Upper lobe of left lung (tissue), 6 donors: ENCODE data around the gene TFEC. TPM values are rescaled to one million over a fixed set of nuclear protein-coding genes. Genes with fewer than 3 reads are reported as not detected.

ENCODE experiments used
- ATAC-seq, 2 donors: fragments of 200-7000 bp; cut with Tn5 transposase; one replicate each; pipeline ENCODE4 v1.9.1; 2022; ENCODE audit warnings: mild to moderate bottlenecking in 2 of 2, moderate library complexity in 2 of 2; ENCODE audit not compliant: low FRiP score in 2 of 2
- DNase-seq, 2 donors: peaks; one replicate each; pipeline ENCODE4 v3.0.0-alpha.2; 2019 to 2020
- H3K27ac ChIP-seq, 4 donors: fragments of 200-600 bp; sonication (generic); one replicate each; pipeline ENCODE4 v1.5.1; 2016 to 2019
- H3K27me3 ChIP-seq, 4 donors: fragments of 200-600 bp; sonication (generic); one replicate each; pipeline ENCODE4 v1.5.1; 2017 to 2019
- H3K36me3 ChIP-seq, 4 donors: fragments of 200-600 bp; sonication (generic); one replicate each; pipeline ENCODE4 v1.5.1; 2016 to 2019
- H3K4me1 ChIP-seq, 4 donors: fragments of 200-600 bp; sonication (generic); one replicate each; pipeline ENCODE4 v1.5.1; 2018 to 2019
- H3K4me3 ChIP-seq, 4 donors: fragments of 200-600 bp; sonication (generic); one replicate each; pipeline ENCODE4 v1.5.1; 2017 to 2019; ENCODE audit warnings: mild to moderate bottlenecking in 2 of 4, moderate library complexity in 1 of 4
- H3K9me3 ChIP-seq, 4 donors: fragments of 200-600 bp; sonication (generic); one replicate each; pipeline ENCODE4 v1.5.1; 2018 to 2019
- CTCF ChIP-seq, 6 experiments: fragments of 450-650 bp in 4 of 6; fragments of 200-600 bp in 2 of 6; sonication (generic) in 2 of 6; IDR thresholded peaks; one replicate each; pipeline ENCODE4 v1.5.1; 2016 to 2019; ENCODE audit warnings: antibody characterized with exemption in 6 of 6
- EP300 ChIP-seq, 4 donors: sonication (generic); formaldehyde crosslinking; IDR thresholded peaks; one replicate each; pipeline ENCODE4 v1.5.1; 2017; ENCODE audit warnings: antibody characterized with exemption in 4 of 4, control low read depth in 2 of 4
- POLR2A ChIP-seq, 4 donors: fragments of 450-650 bp; IDR thresholded peaks; one replicate each; pipeline ENCODE4 v1.5.1; 2016 to 2017; ENCODE audit warnings: antibody characterized with exemption in 4 of 4, mild to moderate bottlenecking in 2 of 4
- POLR2AphosphoS5 ChIP-seq, 2 donors: sonication (generic); formaldehyde crosslinking; IDR thresholded peaks; one replicate each; pipeline ENCODE4 v1.5.1; 2017; ENCODE audit warnings: antibody characterized with exemption in 2 of 2
- WGBS, 2 donors: methylation state at CpG; one replicate each; pipeline ENCODE4 v1.1.5; 2017 to 2018; 5-methylcytosine and 5-hydroxymethylcytosine counted together
- total RNA-seq, 6 donors: library from RNA; depleted of rRNA in 4 of 6; stranded (reverse); fragments of >200 nt in 4 of 6; gene quantifications; one replicate each; pipeline versions ENCODE4 v1.1.0 to v1.2.1, GENCODE V29; 2016 to 2021
- donor health status: DM: no; HTN: no; CAD: no; lungs with moderate emphysema.
- donor health status: DM: no; HTN: yes; CAD: no; lungs with severe emphysema.

The TFEC gene
- total RNA-seq, 6 donors from 2014 or later = 15.4 to 29.4 (median 21.6) TPM

- DNase-seq = no peak
- H3K36me3 ChIP-seq = no peaks in the 10 kb centered on the region
- no peak for TF ChIP-seq POLR2AphosphoS5 (IDR thresholded peaks at IDR 0.05)
- TF ChIP-seq EP300 (IDR thresholded peaks at IDR 0.05) = no peak
- TF ChIP-seq CTCF (IDR thresholded peaks at IDR 0.05) = no peak
- TF ChIP-seq POLR2A (IDR thresholded peaks at IDR 0.05) = no peak
- 79 to 81% methylated on average over 6 to 11 of the region's 11 CpGs for WGBS, 2 donors
- no peaks in the 10 kb centered on the region for H3K9me3 ChIP-seq
- no peak overlapping the region for H3K4me3 ChIP-seq
- no peaks in the 10 kb centered on the region for H3K4me1 ChIP-seq
- ATAC-seq = no peak
- no peaks in the 10 kb centered on the region for H3K27me3 ChIP-seq
- no peak overlapping the region for H3K27ac ChIP-seq
Observed at GRCh38 chr7:115888981-115889668, 141.4 kb downstream of the TFEC start.

GRCh38 chr7:115885550-115885949 lies 145.0 kb downstream of the TFEC start:
- DNase-seq (no peak), ATAC-seq (no peak)
- no peaks in the 10 kb centered on the region for H3K9me3 ChIP-seq
- H3K27ac ChIP-seq = no peak overlapping the region
- no peaks in the 10 kb centered on the region for H3K27me3 ChIP-seq
- TF ChIP-seq POLR2AphosphoS5 (IDR thresholded peaks at IDR 0.05) (no peak), EP300 (IDR thresholded peaks at IDR 0.05) (no peak), POLR2A (IDR thresholded peaks at IDR 0.05) (no peak), CTCF (IDR thresholded peaks at IDR 0.05) (no peak)
- 75 to 82% methylated on average over 2 of the region's 2 CpGs for WGBS, 2 donors
- no peaks in the 10 kb centered on the region for H3K36me3 ChIP-seq
- H3K4me3 ChIP-seq = no peak overlapping the region
- H3K4me1 ChIP-seq = no peaks in the 10 kb centered on the region

Other genes starting within 250 kb of the TFEC start
- gene TES, start 179.8 kb upstream of the TFEC start, total RNA-seq = 100 to 1,000 TPM in 2 of 6 donors, 10 to 100 TPM in 4; 58.0 to 159 (median 87.1) TPM